HG03457 (cell line): ENCODE results near the gene NRAS.

Experiments
- ATAC-seq: cut with Tn5 transposase; IDR thresholded peaks from one replicate; pipeline ENCODE4 v1.9.1; 2021; ENCODE audit warnings: moderate number of reproducible peaks; ENCODE audit not compliant: unreplicated experiment

Gene NRAS

DNA sequence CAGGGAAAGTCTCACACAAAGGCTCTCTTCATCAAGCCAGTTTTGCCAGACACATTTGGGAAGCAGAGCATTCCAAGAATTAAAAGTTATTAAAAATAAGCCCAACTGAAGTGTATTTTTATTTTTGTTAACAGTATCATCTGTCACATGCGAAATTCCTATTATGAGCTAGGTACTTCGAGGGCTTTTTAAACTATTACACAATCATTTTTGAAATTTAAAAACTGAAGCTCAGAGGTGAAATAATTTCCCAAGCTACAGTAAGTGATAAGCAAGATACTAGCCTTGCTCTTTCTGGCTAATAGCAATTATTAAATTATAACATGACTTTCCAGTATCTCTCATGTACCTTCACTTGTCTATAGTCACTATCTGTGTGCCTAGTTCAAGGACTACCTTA is 12.0 kb upstream of the NRAS start:
- no peak for ATAC-seq

DNA sequence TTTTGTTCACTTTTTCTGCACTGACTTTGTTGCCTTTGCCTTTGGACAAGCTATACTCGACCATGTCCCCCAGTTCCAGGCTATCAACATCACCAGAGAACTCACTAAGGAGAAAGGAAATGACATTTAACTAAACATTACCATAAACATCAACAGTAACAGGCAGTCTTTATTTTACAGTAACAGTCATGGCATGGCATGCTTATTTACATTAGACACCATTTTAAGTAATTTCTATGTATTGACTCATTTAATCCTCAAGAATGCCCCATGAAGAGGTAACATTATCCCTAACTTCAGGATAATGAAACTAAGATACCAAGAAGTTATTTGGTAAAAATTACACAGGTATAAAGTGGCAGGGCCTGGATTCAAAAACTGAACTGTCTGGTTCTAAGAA is 8.7 kb upstream of the NRAS start:
- ATAC-seq = no peak

DNA sequence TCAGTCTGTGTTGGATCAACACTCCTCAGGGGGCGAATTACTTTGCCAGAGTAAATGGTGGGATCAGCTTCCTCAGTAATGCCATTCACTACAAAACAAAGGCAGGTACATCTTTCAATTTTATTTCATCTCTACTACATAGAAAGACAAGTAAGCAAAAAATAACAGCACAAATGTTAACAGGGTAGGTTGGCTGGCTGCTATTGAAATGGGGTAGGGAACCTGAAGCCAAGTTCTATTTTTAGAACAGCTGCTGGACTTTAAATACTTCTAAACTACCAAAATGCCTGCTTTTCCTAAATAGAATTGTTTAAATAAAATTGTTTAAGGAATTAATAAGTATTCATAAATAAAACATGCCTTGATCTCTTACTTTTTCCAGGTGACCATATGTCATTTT is 7.3 kb upstream of the NRAS start:
- ATAC-seq = no peak

DNA sequence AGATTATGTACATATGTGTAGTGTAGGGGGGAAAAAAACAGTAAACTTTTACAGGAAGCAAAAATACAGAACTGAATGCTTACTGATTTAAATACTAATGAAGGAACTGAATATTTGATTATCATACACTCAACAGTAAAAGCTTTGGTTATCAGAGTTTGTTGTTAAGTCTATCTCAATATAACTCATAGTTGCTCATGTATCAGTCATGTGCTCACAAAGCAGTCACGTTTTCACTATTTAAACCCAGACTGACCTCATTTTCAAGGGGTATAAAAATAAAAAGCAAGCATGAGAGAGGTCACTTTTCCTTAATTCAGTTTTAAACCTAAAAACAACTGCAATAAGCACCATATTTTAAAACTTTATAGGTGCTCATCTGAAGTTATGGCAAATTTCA is 6.9 kb upstream of the NRAS start:
- ATAC-seq = no peak

DNA sequence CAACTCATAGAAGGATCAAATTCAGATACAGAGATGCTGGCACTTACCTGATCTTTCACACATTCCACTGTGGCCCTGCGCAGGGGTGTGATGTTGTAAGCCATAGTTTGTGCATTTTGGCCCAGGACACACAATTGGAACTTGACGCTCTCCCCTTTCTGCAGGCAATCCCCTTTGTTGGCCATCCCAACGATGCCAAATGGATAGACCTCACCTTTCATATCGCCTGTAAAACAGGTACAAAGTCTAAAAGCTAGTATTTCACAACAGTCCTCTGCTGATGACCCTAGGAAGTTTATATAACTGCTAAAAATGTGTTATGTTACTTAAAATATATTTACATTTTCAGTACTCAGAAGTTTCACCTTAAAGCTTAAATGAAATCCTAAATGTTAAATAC is 3.9 kb upstream of the NRAS start:
- no peak for ATAC-seq

DNA sequence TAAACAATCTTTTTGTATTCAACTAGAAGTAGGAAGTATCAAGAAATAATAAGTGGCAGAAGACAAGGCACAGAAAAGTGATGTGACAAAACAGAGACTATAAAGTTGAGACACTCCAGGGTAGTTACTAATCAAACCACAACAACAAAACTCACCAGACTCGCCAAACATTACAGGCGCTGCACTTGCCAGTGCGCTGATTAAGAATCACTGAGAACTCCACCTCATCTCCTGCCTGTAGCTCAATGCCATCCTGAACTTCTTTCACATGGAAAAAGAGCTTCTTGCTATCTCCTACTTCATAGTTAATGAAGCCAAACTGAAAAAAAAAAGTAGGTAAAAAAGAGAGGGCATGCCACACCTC is 2.8 kb upstream of the NRAS start:
- no peak for ATAC-seq

DNA sequence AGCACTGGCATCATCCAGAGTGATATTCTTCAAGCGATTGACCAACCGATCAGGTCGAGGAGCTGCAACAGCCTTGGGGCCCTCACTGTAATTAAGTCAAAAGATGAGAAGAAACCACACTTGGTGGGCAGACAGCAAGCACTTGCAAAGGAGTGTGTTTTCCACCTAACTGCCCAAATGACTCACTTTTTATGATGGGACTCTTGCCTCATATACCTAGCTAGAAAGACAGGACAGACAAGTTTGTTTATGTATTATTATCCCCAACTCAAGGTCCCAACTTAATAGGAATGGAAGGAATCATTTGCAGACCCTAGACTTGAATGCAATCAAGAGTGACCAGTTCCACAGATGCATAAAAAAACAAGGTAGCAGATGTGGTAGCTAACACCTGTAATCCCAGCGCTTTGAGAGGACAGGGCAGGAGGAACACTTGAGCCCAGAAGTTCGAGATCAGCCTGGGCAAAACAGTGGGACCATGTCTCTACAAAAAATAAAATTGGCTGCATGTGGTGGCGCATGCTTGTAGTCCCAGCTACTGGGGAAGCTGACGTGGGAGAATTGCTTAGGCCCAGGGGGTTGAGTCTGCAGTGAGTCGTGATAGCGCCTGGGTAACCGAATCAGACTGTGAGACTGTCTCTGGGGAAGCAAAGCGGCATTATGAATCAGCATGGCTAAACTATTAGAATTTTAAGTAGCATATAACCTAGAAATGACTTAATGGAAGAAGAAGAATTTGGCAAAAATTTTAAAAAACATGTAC is 2.3 kb upstream of the NRAS start:
- no peak for ATAC-seq

DNA sequence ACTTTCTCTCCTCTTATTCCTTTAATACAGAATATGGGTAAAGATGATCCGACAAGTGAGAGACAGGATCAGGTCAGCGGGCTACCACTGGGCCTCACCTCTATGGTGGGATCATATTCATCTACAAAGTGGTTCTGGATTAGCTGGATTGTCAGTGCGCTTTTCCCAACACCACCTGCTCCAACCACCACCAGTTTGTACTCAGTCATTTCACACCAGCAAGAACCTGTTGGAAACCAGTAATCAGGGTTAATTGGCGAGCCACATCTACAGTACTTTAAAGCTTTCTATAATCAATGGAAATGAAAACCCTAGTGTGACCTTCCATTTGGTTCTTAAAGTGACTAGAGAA is 643 bp downstream of the NRAS start:
- ATAC-seq = no peak

DNA sequence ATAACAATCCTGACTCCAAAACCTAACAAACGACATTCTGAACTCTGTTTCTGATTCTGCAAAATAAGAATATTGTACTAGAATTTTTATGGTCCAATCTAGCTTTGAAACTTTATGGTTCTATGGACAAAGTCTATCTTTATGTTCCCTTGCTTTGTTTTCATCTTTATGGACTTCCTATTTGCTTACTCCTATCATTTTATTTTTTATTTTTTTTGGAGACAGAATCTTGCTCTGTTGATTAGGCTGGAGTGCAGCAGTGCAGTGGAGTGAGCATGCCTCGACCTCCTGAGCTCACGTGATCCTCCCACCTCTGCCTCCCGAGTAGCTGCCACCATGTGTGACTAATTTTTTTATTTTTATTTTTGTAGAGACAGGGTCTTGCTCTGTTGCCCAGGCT is 3.6 kb downstream of the NRAS start:
- no peak for ATAC-seq

DNA sequence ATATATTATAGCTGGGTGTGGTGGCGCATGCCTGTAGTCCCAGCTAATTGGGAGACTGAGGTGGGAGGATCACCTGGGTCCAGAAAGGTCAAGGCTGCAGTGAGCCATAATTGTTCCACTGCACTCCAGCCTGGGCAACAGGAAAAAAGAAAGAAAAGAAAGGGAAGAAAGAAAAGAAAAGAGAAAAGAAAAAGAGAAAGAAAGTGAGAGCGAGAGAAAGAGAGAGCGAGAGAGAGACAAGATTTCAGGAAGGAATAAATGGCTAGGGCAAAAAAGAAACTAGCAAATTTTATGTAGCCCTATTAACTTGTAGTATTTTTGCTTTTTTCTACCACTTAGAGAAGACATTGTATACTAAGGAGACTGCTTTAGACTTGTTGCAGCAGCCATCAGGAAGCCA is 6.2 kb downstream of the NRAS start:
- ATAC-seq = no peak

DNA sequence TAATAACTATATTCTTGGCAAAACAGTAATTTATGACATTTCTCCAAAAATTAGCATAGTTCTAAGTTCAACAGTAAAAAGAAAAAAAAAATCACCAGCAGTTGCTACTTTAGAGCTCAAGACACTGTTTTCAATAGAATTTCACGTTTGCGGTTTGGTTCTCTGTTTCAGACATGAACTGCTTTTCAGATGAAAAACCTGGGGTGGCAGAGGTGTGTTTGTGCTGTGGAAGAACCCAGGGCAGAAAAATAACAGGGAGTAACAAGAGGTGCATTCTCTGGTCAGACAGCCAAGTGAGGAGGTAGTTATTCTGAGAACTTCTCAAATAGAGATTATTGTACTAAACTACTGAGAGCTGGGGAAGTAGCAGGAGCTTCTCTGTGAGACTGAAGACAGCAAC is 9.0 kb downstream of the NRAS start:
- no peak for ATAC-seq

DNA sequence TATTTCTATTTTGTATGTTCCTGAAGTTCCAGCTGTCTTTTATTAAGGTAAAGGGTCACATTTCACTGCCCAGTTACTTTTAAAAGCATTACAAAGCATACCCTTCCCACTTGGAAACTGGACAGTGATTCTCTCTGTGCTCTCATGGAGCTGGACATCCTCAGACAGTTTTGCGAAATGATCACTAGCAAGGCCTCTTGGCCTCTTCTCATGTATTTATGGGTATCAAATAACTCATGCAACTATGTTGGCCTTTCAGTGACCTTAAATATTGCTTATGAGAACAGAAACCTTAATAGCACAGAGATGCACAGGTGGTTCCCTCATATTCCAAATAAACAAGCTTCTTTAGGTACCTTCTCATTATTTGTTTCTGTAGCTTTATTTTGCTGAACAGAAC is 13.3 kb downstream of the NRAS start:
- no peak for ATAC-seq

DNA sequence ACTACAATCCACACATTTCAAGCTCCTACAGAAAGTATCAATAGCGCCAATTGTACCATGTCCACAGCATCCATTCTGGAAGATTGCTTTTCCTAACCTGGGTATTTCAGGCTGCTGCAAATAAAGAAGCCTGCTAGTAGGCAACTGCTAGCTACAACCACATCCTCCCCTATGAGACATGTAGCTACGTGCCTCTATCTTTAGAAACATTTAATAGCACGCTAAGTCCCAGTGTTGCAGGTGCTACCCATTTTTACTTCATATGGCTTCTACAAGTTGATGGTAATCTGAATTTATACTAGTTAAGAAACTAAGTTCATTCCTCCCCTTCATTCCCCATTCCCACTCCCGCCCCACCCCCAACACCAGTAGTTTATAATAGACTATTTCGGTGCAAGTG is 13.8 kb downstream of the NRAS start:
- no peak for ATAC-seq

DNA sequence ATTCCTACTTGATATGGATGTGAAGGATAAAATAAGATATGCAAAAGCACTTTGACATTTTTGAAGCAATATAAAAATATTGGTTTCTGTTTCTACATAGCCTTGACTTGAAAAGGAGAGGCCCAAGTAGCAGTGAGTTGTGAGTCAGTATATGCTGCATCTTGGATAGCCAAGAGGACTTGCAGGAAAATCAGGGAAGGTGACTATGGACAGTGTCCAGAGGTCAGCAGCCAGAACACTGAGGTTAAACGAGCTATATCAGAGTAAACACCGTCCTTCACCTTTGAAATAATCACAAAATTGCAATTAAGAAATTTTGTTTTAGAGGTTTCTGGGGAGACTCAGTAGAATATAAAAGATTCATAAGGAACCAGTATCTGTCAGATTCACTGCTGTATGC is 14.6 kb downstream of the NRAS start:
- ATAC-seq = no peak

DNA sequence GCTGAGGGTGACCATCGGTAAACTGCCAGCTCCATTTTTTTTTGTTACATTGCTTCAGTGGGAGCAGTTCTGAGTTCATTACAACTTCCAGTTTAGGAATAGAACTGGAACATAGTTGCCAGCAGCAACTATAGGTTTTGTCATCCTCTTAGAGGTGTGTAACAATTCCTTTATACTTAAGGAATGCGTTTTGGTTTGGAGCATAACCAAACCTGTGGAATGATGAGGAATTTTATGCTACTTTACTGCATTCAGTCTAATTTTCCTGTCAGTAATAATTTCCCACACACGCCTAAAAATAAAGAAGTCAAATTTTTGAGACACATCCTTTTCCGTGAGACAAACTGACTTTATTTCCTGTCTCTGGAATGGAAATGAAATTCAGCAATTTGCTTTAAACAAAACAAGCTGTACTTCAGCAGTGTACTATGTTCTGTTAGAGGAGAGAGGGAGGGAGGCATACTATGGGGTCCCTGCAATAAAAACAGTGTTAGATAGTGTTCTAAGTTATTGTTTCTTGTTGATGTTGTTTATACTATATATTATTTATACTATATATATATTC is 16.5 kb downstream of the NRAS start:
- ATAC-seq = no peak

DNA sequence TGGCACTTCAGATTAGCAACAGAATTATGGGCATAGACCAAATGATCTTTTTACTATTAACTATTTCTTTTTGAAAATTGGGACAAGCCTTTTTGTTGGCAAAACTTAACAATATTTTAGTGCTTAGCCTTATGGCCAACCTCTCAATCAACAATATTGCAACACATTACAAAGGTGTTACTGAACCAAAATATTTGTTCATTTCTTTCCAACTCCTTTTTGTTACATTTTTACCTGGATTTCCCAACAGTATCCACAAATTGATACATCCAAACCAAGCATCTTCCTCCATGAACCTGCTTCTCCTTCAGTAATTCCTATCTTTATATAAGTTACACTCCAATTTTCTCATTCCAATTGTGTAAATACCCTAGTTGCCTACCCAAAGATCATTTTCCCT is 19.8 kb downstream of the NRAS start:
- no peak for ATAC-seq

DNA sequence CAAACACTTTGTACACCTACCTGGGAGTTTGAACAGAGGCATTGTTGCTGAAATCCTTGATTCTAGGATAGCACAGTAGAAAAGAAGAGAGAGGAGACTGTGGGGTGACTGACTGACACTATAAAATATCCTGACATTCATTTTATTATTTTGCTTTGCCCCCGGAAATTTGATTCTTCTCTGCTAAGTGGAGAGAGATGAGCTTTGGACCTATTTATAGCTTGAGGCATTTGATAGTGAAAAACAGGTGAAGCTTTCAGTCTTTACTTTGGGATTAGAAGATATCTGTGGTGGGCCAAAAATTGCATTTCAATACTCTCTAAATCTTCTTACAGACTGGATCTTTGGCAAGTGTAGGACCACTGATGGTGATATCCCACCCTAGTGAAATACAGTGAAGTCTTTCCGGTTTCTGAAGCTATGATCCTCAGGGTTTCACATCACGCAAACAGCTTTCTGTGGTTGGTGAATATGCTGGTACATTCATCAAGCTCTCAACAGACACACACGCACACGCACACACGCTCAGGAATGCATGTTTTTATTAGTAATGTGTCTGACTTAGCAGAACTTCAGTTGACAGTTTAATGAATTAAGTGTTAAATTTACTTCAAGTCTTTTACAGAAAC is 21.0 kb downstream of the NRAS start, which contains the start of gene AMPD1:
AMPD1 (minus strand) TSS at position 117 of the 629 bp plus-strand sequence; CDS start at position 42, 75 bp downstream.
- no peak for ATAC-seq

DNA sequence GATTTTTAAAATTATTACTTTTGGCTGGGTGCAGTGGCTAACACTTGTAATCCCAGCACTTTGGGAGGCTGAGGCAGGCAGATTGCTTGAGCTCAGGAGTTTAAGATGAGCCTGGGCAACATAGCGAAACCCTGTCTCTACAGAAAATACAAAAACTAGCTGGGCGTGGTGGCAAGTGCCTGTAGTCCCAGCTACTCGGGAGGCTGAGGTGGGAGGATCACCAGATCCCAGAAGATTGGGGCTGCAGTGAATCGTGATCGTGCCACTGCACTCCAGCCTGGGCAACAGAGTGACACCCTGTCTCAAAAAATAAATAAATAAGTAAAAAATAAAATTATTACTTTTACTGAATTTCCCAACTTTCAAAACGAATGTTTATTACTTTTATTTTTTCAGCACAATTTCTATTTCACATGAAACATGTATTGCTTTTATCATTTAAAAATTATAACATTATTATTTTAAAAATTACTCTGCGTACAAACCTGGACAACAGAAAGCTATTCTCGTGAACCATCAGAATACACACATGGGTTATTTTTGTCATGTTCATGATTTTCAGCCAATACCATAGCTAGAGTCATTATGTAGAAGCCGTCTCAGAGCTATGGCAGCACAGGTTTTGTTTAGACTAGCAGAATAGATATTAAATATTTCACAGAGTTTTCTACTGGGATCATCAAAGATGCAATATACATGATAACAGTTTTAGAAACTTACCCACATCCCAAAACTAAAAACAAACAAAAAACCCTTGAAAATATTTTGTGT is 21.8 kb downstream of the NRAS start:
- ATAC-seq = no peak

DNA sequence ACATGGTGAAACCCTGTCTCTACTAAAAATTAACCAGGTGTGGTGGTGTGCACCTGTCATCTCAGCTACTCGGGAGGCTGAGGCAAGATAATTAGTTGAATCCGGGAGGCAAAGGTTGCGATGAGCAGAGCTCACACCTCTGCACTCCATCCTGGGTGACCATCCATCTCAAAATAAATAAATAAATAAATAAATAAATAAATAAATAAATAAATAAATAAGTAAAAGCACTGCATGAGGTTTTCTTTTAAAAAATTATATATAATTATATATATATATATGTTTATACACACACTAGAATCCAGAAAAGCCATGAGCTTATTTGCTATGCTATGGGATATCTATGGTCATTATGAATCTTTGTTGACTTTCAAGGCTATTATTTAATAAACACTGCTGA is 23.6 kb downstream of the NRAS start:
- ATAC-seq = no peak

DNA sequence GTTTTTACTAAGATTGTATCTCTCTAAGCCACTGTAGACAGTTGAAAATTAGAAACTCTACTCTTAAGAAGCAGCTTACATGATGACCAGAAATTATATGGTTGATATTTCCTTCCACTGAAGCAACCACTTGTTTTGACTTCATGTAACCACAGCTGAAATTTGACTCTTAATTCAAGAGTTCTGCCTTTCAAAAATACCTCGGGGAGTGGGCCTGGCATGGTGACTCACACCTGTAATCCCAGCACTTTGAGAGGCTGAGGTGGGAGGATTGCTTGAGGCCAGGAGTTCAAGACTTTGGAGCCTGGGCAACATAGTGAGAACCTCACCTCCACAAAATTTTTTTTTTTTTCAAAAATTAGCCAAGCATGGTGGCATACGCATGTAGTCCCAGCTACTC is 25.5 kb downstream of the NRAS start:
- no peak for ATAC-seq

DNA sequence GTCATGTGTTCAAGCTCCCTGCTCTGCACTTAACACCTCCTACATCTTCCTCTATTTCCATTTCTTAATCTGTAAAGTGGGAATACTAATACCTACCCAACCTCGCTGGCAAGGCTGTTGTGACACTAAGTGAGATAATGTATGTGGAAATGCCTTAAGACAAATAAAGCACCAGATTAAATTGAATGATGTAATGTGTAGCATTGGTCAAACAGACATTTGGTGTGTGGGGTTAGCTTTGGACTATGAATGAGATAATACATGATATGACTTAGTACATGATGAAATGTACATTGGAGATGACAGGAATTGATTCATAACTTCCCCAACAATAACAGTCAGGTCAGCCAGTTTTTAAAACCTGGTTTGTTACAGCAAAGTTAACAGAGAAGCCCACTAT is 26.4 kb downstream of the NRAS start:
- ATAC-seq = no peak

DNA sequence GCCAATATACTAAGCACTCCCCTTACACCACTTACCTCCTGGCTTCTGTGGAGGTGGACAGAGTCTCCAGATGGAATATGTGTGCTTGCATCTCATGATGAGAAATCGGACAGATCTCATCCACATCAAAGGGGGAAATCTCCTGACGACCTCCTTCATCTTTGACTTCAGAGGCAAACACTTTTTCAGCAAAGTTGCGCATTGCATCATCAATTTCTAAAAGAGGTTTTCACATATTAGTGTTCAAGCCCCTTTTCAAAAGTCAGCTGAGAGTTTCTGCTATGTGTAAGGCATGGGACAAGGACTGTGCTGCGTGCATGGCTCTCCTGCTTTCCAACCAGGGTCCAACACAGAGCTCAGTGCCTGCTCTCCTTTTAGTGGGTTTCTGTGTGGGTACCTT is 28.0 kb downstream of the NRAS start:
- ATAC-seq = no peak
